ENCODE results near the gene FAHD2B.
"Not testable (repeated sequence)": the region's sequence is repeated elsewhere in the genome, so short reads cannot be mapped to it uniquely, and the experiment has no call there.

FAHD2B gene, protein sequence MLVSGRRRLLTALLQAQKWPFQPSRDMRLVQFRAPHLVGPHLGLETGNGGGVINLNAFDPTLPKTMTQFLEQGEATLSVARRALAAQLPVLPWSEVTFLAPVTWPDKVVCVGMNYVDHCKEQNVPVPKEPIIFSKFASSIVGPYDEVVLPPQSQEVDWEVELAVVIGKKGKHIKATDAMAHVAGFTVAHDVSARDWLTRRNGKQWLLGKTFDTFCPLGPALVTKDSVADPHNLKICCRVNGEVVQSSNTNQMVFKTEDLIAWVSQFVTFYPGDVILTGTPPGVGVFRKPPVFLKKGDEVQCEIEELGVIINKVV

GRCh38 chr2:97094772-97095611 lies at the start of gene FAHD2B:
Gene FAHD2B (minus strand): TSS chr2:97094882. CDS start chr2:97091706, 3,176 bp downstream.
- DNase-seq, result peak; percentile 71

DNA sequence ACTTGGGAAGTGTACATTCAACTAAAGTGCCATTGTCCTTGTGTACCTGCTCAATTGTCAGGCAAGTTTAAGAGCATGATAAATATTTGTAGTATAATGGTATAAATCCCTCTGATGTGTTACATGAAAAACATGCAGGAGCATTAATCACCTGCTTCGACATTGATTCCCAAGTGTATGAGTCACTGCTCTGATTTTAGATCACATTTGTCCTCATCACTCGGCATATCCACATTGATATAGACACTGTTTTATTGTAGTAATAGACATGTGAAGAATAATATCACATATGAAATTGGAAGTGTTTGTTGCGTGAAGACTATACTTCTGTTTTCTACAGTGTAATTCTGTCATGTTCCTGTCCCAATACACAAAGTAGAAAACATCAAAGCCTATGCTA lies 49.3 kb upstream of the FAHD2B start:
- not testable (repeated sequence) for DNase-seq

DNA sequence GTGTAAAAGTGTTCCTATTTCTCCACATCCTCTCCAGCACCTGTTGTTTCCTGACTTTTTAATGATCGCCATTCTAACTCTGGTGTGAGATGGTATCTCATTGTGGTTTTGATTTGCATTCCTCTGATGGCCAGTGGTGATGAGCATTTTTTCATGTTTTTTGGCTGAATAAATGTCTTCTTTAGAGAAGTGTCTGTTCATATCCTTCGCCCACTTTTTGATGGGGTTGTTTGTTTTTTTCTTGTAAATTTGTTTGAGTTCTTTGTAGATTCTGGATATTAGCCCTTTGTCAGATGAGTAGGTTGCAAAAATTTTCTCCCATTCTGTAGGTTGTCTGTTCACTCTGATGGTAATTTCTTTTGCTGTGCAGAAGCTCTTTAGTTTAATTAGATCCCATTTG lies 34.4 kb upstream of the FAHD2B start:
- DNase-seq, result not testable (repeated sequence)

GRCh38 chr2:97113882-97114255 lies 19.2 kb upstream of the FAHD2B start:
- not testable (repeated sequence) for DNase-seq

DNA sequence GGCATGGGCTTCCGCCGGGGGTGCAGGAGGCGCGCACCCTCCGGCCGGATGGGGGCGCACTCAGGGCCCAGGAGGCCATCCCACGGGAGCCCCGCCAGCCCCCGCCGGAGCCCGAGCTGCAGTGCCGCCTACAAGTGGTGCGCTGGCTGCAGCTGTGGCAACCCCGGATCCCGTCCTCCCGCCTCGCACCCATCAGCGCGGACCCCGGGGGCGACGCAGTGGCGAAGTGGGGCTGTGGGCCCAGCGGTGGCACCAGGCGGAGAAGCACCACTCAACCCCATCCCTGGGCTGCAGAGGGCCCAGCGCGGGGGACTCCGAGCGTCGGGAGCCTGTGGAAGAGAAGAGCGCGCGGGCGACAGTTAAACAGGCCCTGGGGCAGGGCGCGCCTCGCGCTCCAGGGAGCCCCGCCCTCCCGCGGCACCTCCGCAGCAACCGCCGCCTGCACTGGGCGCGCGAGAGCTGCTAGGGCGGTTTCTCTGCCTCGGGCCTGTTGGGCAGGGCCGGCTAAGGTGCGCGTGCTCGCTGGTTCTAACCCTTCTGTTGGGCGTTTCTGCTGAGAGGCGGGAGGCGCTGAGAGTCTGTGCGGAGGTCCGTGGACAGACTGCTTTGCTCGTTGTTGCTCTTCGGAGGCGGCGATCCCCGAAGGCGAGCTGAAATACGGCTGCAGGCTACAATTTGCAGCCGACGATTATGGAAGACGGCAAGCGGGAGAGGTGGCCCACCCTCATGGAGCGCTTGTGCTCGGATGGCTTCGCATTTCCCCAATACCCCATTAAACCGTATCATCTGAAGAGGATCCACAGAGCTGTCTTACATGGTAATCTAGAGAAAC lies 18.6 kb upstream of the FAHD2B start, which contains the start of gene ANKRD36:
ANKRD36 (plus strand) TSS at position 104 of the 832 bp plus-strand sequence; CDS start at position 691, 587 bp downstream.
- peak; percentile 85 for DNase-seq

DNA sequence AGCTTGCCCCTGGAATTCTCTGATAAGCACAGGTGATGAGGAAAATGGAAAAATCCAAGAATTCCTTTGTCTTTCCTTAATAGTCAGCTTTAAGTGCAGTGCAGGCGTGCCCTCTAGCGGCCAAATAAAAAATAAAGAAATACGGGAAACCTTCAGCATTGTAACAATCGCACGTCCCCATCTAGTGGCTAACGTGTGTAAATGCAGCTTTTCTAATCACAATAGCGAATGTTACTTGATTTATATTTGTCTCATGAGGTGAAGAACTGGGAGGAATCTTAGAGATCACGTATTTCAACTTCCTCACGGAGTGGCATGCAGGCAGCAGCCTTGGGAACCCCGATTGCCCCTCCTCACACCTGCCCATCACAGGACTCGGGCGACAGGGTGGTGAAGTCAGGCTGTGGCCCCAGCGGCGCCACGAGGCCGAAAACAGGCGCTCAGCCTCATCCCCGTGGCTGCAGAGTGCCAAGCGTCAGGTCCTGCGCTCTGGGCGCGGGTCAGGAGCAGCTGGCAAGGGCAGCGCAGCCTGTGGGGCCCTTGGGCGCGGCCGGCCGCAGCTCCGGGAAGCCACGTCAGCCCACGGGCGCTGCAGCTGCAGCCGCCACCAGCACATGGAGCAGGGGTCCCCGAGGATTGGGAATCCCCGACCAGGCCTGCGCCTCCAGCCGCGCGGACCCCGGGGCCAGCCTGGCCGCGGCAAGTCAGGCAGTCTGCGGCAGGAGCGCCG lies 17.8 kb upstream of the FAHD2B start:
- DNase-seq, result peak; percentile 52

- not testable (repeated sequence) for DNase-seq
Observed at GRCh38 chr2:97111246-97111645, 16.6 kb upstream of the FAHD2B start.

- DNase-seq, result not testable (repeated sequence)
Observed at GRCh38 chr2:97106878-97107277, 12.2 kb upstream of the FAHD2B start.

DNA sequence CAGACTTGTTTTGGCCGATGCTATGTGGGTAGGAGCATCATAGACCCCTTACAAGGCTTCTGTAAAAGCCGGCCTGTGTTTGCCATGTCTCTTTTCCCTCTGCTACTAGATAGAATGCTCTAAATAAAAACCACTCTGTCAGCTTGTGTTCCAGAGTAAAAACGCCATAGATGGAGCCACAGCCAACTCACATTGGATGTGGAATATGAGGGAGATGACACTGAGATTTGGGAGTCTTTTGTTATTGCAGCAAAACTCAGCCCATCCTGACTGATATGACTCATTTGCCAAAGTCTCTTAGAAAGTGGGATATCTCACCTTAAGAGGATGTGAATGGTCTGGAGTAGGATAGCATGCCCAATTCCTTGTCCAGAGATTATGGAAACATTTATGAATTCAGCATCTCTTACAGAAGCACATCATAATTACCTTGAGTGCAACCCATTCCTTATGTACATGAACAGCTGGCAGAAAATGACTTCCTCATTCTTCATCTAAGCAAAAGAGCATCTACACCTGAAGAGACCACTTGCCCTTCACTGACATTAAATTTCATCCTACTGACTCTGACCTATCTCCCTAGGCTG lies 4.2 kb upstream of the FAHD2B start:
- not testable (repeated sequence) for DNase-seq

DNA sequence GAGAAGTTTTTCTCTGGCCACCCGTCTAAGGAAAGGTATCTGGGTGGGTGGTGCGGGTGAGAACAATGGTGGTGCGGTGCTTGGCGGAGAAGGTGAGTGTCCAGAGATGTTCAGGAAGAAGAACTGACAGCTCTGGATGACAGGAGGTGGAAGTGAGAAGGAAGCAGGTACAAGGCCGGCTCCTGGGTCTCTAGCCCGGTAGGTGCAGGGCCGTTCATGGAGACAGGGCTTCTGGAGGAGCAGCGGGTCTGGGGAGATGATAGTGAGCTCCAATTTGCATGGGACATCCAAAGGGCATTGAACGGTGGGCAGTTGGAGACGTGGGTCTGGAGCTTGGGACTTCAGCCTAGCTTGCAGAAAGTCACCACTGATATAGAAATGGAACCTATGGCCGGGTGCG lies 979 bp upstream of the FAHD2B start:
- DNase-seq, result no peak

DNA sequence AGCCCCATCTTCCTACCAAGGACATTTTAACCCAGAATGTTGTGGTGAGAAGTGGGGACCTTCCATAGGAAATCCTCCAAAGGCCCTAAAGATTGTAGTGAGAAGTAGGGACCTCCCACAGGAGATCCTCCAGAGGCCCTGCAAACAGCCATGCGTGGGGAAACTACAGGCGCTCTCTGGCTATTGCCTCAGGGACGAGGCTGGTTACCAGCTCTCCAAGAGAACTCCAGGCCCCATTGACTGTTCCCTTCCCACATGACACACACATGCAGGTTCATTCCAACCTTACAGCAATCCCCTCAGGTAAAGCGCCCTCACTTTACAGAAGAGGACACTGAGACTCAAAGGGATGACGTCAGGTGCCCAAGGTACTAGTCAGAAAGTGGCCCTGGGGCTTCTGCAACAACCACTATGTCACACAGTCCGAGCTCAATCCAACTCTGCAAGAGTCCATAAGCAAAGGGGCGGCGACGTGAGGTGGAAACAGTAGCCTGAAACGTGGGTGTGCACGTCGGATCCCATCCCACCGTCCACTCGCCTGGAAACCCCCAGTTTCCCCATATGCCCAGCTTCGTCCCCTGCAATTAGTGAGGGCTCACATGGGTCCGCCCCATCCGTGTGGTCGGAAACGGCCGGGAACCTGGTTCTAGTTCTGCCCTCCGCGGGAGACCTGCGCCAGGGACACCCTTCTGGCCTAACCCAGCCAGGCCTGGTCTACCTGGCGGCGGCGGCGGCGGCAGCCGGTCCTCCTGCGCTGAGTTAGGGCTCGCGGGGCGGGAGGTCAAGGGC lies 505 bp downstream of the FAHD2B start:
- not testable (repeated sequence) for DNase-seq

GRCh38 chr2:97092946-97093345 lies 1.7 kb downstream of the FAHD2B start:
- not testable (repeated sequence) for DNase-seq

DNA sequence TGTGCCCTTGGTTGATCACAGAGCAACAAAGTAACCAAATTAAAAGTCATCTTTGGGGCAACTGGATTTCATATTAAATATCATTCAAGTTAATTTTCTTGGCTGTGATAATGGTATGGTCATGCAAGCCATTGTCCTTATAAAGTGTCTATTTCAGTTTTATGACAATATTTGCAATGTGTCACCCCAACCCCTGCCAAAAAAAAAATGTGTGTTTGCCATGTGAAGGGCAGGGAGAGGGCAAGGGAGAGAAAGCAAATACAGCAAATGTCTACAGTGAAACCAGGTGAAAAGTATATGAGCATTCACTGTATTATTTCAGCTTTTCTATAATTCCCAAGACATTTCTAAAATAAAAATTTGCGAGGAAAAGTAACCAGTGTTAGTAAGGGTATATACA lies 6.0 kb downstream of the FAHD2B start:
- DNase-seq, result not testable (repeated sequence)

DNA sequence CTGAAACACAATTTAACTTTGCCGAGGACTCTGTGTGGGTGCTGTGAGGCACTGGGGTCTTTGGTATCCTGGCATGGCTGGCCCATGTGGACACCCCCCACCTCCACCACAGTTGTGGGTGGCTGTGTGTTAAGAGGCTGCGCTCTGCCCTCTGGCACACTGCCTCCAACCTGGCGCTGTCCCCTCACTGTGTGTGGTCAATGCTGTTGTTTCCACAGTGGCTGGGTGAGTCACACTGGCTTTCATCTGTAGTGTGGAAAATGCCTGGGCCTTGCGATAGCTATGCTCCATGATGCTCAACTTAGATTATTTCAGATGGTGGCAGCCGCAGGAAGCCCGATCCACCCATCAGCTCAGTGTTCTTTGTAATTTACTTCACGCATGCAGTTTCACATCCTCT lies 9.6 kb downstream of the FAHD2B start:
- not testable (repeated sequence) for DNase-seq

DNA sequence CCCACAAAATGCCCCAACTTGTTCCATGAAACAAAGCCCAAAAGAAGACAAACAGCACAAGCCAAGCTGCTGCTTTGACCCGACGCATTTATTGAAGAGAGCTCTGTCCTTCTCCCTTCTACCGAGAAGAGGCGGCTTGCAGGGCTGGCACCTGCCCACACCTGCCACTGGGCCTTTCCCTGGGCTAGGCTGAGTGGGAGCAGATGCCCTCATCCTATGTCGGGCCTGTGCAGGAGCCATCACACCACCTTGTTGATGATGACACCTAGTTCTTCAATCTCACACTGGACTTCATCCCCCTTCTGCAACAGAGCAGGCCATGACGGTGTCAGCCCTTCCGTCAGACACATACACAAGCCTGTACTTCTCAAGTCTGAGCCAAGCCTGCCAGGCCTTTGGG lies 11.2 kb downstream of the FAHD2B start:
- DNase-seq, result not testable (repeated sequence)

DNA sequence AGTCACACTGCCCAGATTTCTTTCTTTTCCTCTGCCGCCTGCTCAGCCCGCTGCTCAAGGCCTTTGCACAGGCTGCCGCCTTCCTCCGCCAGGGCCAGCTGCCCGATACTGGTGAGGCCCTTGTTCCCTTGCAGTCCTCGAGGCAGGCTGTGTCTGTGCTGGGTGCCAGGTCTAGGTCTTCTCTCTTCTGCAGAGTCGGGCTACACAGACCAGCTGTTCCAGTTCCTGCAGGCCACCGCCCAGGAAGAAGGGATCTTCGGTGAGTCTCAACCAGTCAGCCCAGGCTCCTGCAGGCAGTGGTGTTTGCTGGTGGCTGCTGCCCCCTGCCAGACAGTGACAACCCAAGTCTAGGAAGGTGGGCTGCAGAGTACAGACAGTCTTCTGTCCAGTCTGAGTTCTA lies 12.5 kb downstream of the FAHD2B start:
- DNase-seq, result not testable (repeated sequence)

DNA sequence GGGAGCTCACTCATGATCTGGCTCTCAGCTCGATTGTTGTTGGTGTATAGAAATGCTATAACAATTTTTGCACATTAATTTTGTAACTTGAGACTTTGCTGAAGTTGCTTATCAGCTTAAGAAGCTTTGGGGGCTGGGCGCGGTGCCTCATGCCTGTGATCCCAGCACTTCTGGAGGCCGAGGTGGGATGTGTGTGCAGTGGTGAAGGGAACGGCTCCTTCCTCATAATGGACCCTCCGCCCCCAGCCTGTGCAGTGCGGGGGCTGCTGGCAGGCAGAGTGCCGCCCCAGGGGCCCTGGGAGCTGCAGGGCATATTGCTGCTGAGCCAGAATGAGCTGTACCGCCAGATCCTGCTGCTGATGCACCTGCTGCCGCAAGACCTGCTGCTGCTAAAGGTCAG lies 13.8 kb downstream of the FAHD2B start:
- DNase-seq, result not testable (repeated sequence)

- DNase-seq, result not testable (repeated sequence)
Observed at GRCh38 chr2:97077213-97077612, 17.5 kb downstream of the FAHD2B start.

GRCh38 chr2:97070915-97071314 lies 23.8 kb downstream of the FAHD2B start:
- DNase-seq, result not testable (repeated sequence)

DNA sequence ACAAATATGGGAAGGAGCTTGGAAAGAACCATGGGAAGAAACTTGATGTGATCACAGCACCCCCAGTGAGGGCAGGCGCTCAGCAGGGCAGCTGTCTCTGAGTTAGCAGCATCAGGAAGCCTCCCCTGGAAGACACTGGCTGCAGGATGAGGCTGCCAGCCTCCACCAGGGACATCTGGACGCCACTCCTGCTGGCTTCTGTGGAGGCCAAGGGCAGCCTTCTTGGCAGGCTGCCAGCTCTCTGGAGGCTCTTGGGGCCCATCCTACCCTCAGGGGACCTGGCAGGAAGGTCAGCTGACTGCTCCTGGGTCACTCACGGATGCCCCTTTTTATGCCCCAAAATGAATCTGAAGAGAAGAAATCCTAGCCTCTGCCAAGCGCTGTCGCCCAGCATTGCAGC lies 26.0 kb downstream of the FAHD2B start:
- DNase-seq, result not testable (repeated sequence)

DNA sequence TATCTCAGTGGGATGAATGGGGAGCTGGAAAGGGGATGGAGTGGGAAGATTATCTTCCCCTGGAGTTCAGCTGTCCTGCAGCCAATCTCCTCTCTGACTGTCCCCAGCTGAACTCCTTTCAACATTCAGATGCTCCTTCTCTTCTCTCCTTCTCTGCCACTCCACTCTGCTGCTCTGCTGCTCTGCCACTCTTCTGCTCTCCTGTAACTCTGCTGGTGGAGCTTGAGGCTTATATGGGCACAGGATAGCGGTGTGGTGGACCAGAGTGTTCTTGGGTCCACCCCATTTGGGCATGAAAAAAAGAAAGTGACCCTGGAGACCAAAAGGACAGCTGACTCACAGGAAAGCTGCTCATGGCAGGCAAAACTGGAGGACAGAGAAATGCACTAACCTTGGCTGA lies 26.6 kb downstream of the FAHD2B start:
- no peak for DNase-seq
